Measurements from ENCODE around the gene NFAT5. TPM values are rescaled to one million over a fixed set of nuclear protein-coding genes. Genes with fewer than 3 reads are reported as not detected.
A peak's percentile ranks its signal among the peaks of the same experiment; 100 is the strongest.

The NFAT5 gene
- total and polyA plus RNA-seq, 7 donors: 1.6 to 27.9 (median 18.8) TPM

DNA sequence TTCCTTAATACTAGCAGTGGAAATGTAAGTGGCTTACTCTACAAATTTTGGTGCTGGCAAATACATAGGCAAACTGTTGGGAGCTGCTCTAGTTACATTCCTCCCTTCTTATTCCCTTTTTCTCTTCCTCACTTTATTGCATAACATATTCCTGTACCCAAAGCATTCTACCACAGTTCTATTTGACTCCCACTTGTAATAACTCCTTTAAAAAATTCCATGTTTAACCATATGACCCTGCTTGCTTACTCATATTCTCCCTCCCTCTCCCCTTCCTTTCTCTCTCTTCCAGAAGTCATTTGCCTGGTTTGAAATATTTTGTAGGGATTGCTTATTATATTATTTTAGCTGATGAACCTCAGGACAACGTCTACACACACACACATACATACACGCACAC is 137.9 kb downstream of the NFAT5 start:
- Histone ChIP-seq H3K27me3 (ENCODE audit: insufficient read depth in 3 of 3, low read length in 2 of 3) (no peaks in the 10 kb centered on the region), H3K27ac (no peak overlapping the region), H3K4me1 (no peaks in the 10 kb centered on the region), H3K36me3 (ENCODE audit: insufficient read depth in 1 of 2, low read depth in 1 of 2) (peaks cover 0 to 76% of the 10 kb centered on the region in 2 donors), H3K4me3 (no peak overlapping the region), H3K9me3 (no peaks in the 10 kb centered on the region)
- no peak for DNase-seq
- WGBS, 3 donors: 79 to 87% (median 83%) methylated on average over 2 of the region's 2 CpGs
- intact Hi-C loops (cut with DNase I): no loop called here
- no peak for ATAC-seq
- TF ChIP-seq, protein P1, sequence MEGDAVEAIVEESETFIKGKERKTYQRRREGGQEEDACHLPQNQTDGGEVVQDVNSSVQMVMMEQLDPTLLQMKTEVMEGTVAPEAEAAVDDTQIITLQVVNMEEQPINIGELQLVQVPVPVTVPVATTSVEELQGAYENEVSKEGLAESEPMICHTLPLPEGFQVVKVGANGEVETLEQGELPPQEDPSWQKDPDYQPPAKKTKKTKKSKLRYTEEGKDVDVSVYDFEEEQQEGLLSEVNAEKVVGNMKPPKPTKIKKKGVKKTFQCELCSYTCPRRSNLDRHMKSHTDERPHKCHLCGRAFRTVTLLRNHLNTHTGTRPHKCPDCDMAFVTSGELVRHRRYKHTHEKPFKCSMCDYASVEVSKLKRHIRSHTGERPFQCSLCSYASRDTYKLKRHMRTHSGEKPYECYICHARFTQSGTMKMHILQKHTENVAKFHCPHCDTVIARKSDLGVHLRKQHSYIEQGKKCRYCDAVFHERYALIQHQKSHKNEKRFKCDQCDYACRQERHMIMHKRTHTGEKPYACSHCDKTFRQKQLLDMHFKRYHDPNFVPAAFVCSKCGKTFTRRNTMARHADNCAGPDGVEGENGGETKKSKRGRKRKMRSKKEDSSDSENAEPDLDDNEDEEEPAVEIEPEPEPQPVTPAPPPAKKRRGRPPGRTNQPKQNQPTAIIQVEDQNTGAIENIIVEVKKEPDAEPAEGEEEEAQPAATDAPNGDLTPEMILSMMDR (IDR thresholded peaks at IDR 0.05): no peak

DNA sequence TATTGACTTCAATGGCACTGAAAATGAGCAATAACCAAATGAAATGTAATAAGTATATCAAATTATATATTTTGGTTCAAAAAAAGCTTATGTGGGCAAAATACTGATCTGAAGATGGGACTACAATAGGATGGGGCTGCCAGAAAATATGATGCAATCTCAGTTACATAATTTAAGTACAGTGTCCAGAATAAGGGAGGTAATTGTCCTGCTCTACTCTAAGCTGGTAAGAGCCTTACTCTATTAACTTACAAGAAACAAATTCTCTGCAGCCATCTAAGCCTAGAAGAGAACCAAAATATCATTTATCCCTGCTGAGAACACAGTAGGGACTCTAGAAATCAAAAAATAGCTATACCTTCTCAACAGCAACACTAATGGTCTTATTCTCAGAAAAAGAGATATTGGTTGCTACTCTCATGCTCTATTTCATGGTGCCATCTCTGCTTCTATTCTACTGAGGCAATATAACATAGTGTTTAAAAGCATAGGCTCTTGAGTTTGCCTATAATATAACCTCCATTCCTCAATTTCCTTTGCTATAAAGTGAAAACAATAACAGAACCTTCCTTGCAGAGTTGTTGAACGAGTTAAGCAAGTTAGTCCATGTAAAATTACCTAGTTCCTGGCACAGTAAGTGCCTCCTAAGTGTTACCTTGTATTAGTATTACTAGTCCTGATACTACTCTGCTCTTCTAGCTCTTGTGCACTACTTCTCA is 140.6 kb downstream of the NFAT5 start:
- no peaks in the 10 kb centered on the region for H3K9me3 ChIP-seq
- ATAC-seq (peak in 3 of 4 donors; percentile 39 to 56 (median 49)), DNase-seq (no peak)
- no peak overlapping the region for H3K4me3 ChIP-seq
- 73 to 97% (median 73%) methylated on average over 1 of the region's 1 CpG for WGBS, 3 donors
- no peaks in the 10 kb centered on the region for H3K27me3 ChIP-seq (ENCODE audit: insufficient read depth in 3 of 3, low read length in 2 of 3)
- H3K27ac ChIP-seq: no peak overlapping the region
- H3K36me3 ChIP-seq (ENCODE audit: insufficient read depth in 1 of 2, low read depth in 1 of 2): peaks cover 0 to 77% of the 10 kb centered on the region in 2 donors
- intact Hi-C loops (cut with DNase I): no loop called here
- H3K4me1 ChIP-seq: no peaks in the 10 kb centered on the region
- TF ChIP-seq, protein P1 (IDR thresholded peaks at IDR 0.05): no peak

DNA sequence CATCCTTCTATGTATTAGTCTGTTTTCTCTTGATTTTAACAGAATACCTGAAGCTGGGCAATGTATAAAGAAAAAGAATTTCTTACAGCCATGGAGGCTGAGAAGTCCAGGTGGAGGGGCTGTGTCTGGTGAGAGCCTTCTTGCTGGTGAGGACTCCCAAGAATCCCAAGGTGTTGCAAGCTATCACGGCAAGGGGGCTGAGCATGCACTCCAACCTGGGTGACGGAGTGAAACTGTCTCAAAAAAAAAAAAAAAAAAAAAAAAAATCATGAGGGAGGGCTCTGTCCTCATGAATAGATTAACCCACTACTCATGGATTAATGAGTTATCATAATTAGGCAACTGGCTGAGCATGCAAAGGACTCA is 141.2 kb downstream of the NFAT5 start:
- intact Hi-C loops (cut with DNase I): no loop called here

DNA sequence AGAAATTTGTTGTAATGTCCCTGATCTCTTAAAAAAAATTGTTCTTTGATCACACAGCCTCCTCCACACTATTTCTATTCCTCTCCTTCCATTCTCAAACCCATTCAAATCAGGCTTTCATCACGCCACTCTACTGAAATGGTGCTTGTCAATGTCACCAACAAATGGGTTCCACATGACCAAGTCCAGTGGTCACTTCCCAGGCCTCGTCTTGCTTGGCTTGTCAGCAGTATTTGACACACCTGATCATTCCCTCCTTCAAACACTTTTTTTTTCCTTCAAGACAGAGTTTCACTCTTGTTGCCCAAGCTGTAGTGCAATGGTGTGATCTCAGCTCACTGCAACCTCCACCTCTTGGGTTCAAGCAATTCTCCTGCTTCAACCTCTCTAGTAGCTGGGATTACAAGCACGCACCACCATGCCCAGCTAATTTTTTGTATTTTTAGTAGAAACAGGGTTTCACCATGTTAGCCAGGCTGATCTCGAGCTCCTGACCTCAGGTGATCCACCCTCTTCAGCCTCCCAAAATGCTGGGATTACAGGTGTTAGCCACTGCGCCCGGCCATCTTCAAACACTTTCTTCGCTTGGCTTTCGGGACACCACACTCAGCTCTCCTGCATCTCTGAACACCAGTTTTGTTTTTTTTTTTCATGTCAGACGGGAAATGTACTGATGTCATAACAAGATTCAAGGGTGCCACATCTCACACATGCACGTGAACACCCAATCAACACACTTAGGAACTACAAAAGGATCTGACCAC is 142.3 kb downstream of the NFAT5 start:
- Histone ChIP-seq H3K27me3 (ENCODE audit: insufficient read depth in 3 of 3, low read length in 2 of 3) (no peaks in the 10 kb centered on the region), H3K36me3 (ENCODE audit: insufficient read depth in 1 of 2, low read depth in 1 of 2) (peaks cover 0 to 78% of the 10 kb centered on the region in 2 donors)
- intact Hi-C loops (cut with DNase I): no loop called here

More for the DNA sequence above, 141.2 kb downstream of the NFAT5 start:
- H3K27me3 ChIP-seq (ENCODE audit: insufficient read depth in 3 of 3, low read length in 2 of 3): no peaks in the 10 kb centered on the region
- ATAC-seq (no peak), DNase-seq (no peak)
- WGBS, 3 donors: 88 to 96% (median 93%) methylated on average over 2 of the region's 2 CpGs
- no peak overlapping the region for H3K27ac ChIP-seq
- H3K4me3 ChIP-seq: no peak overlapping the region
- TF ChIP-seq, protein P1 (IDR thresholded peaks at IDR 0.05): no peak
- H3K36me3 ChIP-seq (ENCODE audit: insufficient read depth in 1 of 2, low read depth in 1 of 2): peaks cover 0 to 77% of the 10 kb centered on the region in 2 donors
- H3K9me3 ChIP-seq: no peaks in the 10 kb centered on the region
- no peaks in the 10 kb centered on the region for H3K4me1 ChIP-seq

More for the DNA sequence above, 142.3 kb downstream of the NFAT5 start:
- ATAC-seq: no peak
- Histone ChIP-seq H3K4me3 (no peak overlapping the region), H3K4me1 (no peaks in the 10 kb centered on the region), H3K27ac (no peak overlapping the region), H3K9me3 (no peaks in the 10 kb centered on the region)
- TF ChIP-seq, protein P1 (IDR thresholded peaks at IDR 0.05): no peak
- 80 to 86% (median 84%) methylated on average over 10 of the region's 10 CpGs for WGBS, 3 donors
- no peak for DNase-seq

All from psoas muscle (tissue), 8 donors.